H9 (cell line): Measurements from ENCODE around the gene ATG5. TPM values are rescaled to one million over a fixed set of nuclear protein-coding genes. Genes with fewer than 3 reads are reported as not detected.
"Not testable (repeated sequence)": the region's sequence is repeated elsewhere in the genome, so short reads cannot be mapped to it uniquely, and the experiment has no call there.

Experiments used
- DNase-seq: peaks from one replicate; pipeline ENCODE4 v3.0.0-alpha.2; 2017
- H2AFZ ChIP-seq: one replicate; pipeline ENCODE4 v1.6.1; 2013; ENCODE audit warnings: mild to moderate bottlenecking, low read length, control low read depth, moderate library complexity
- H2AK5ac ChIP-seq: 2 replicates; pipeline ENCODE4 v1.6.1; 2013; ENCODE audit warnings: low read length, control low read depth, mixed read lengths; ENCODE audit not compliant: insufficient read length
- H2BK120ac ChIP-seq: one replicate; pipeline ENCODE4 v1.6.1; 2013; ENCODE audit warnings: low read depth, mild to moderate bottlenecking, low read length, control low read depth, inconsistent platforms; ENCODE audit not compliant: poor library complexity, severe bottlenecking
- H2BK12ac ChIP-seq: 2 replicates; pipeline ENCODE4 v1.6.1; 2013; ENCODE audit warnings: low read length, control low read depth, mixed read lengths, low read depth; ENCODE audit not compliant: insufficient read length
- H2BK15ac ChIP-seq: 2 replicates; pipeline ENCODE4 v1.6.1; 2013; ENCODE audit warnings: low read depth, low read length, control low read depth
- H2BK20ac ChIP-seq: one replicate; pipeline ENCODE4 v1.6.1; 2013; ENCODE audit warnings: low read depth, mild to moderate bottlenecking, low read length, control low read depth, inconsistent platforms; ENCODE audit not compliant: poor library complexity, severe bottlenecking
- H2BK5ac ChIP-seq: 2 replicates; pipeline ENCODE4 v1.6.1; 2013; ENCODE audit warnings: low read length, control low read depth, mixed read lengths; ENCODE audit not compliant: insufficient read length
- H3K14ac ChIP-seq: 2 replicates; pipeline ENCODE4 v1.6.1; 2013; ENCODE audit warnings: low read length, control low read depth; ENCODE audit not compliant: insufficient read depth
- H3K18ac ChIP-seq: 2 replicates; pipeline ENCODE4 v1.6.1; 2013; ENCODE audit warnings: low read depth, mild to moderate bottlenecking, mixed read lengths, low read length, control low read depth; ENCODE audit not compliant: insufficient read length
- H3K23ac ChIP-seq: 2 replicates; pipeline ENCODE4 v1.6.1; 2013; ENCODE audit warnings: low read length, control low read depth, mixed read lengths, low read depth; ENCODE audit not compliant: insufficient read length
- H3K23me2 ChIP-seq: 2 replicates; pipeline ENCODE4 v1.6.1; 2013; ENCODE audit warnings: low read depth, mild to moderate bottlenecking, mixed read lengths, low read length, control low read depth; ENCODE audit not compliant: insufficient read length, poor library complexity, severe bottlenecking
- H3K27ac ChIP-seq: 2 replicates; pipeline ENCODE4 v1.5.1; 2013; ENCODE audit warnings: low read length, control low read depth, mixed read lengths, low read depth; ENCODE audit not compliant: insufficient read length
- H3K27me3 ChIP-seq: 2 replicates; pipeline ENCODE4 v1.6.1; 2013; ENCODE audit warnings: low read length, control low read depth, inconsistent platforms; ENCODE audit not compliant: insufficient read depth
- H3K4ac ChIP-seq: 2 replicates; pipeline ENCODE4 v1.6.1; 2013; ENCODE audit warnings: low read depth, mild to moderate bottlenecking, control low read depth, inconsistent platforms, low read length, moderate library complexity
- H3K4me1 ChIP-seq: 2 replicates; pipeline ENCODE4 v1.6.1; 2013; ENCODE audit warnings: low read length, control low read depth, inconsistent platforms; ENCODE audit not compliant: insufficient read depth
- H3K4me2 ChIP-seq: 2 replicates; pipeline ENCODE4 v1.6.1; 2013; ENCODE audit warnings: low read length, control low read depth, mixed read lengths; ENCODE audit not compliant: insufficient read length, insufficient read depth
- H3K56ac ChIP-seq: 2 replicates; pipeline ENCODE4 v1.6.1; 2013; ENCODE audit warnings: low read depth, mild to moderate bottlenecking, mixed read lengths, low read length, control low read depth; ENCODE audit not compliant: insufficient read length
- H3K79me1 ChIP-seq: 2 replicates; pipeline ENCODE4 v1.6.1; 2013; ENCODE audit warnings: low read depth, mild to moderate bottlenecking, moderate library complexity, low read length, control low read depth, inconsistent platforms; ENCODE audit not compliant: insufficient read depth, poor library complexity, severe bottlenecking
- H3K79me2 ChIP-seq: 2 replicates; pipeline ENCODE4 v1.6.1; 2013; ENCODE audit warnings: low read length, control low read depth, inconsistent platforms; ENCODE audit not compliant: insufficient read depth
- H3K9ac ChIP-seq: 2 replicates; pipeline ENCODE4 v1.6.1; 2013; ENCODE audit warnings: low read length, control low read depth, mixed read lengths; ENCODE audit not compliant: insufficient read length; ENCODE audit errors: extremely low read depth
- H3K9me3 ChIP-seq: one replicate; pipeline ENCODE4 v1.6.1; 2013; ENCODE audit warnings: low read depth, low read length, inconsistent platforms; ENCODE audit not compliant: control insufficient read depth
- H3T11ph ChIP-seq: one replicate; pipeline ENCODE4 v1.6.1; 2013; ENCODE audit warnings: mild to moderate bottlenecking, low read length, control low read depth, inconsistent platforms
- H4K20me1 ChIP-seq: one replicate; pipeline ENCODE4 v1.6.1; 2013; ENCODE audit not compliant: control insufficient read depth, insufficient read length, insufficient read depth
- H4K5ac ChIP-seq: 2 replicates; pipeline ENCODE4 v1.6.1; 2013; ENCODE audit warnings: low read depth, mild to moderate bottlenecking, mixed read lengths, low read length, control low read depth; ENCODE audit not compliant: insufficient read length
- H4K8ac ChIP-seq: replicated peaks from 2 replicates; pipeline ENCODE4 v1.6.1; 2013; ENCODE audit warnings: low read length, control low read depth, mixed read lengths, low read depth; ENCODE audit not compliant: insufficient read length
- H4K91ac ChIP-seq: 2 replicates; pipeline ENCODE4 v1.6.1; 2013; ENCODE audit warnings: low read depth, mild to moderate bottlenecking, moderate library complexity, mixed read lengths, low read length, control low read depth; ENCODE audit not compliant: insufficient read length
- H3K27ac Mint-ChIP-seq, 3 experiments: 2 replicates in 2 of 3; 3 replicates in 1 of 3; pipeline ENCODE4 v1.8.0; 2020 to 2021; ENCODE audit warnings: mixed read lengths in 3 of 3, mild to moderate bottlenecking in 1 of 3, moderate library complexity in 1 of 3
- H3K27me3 Mint-ChIP-seq: 2 replicates; pipeline ENCODE4 v1.8.0; 2021; ENCODE audit warnings: low read depth, mild to moderate bottlenecking, moderate library complexity, mixed read lengths
- H3K36me3 Mint-ChIP-seq, 3 experiments: 2 replicates in 2 of 3; 3 replicates in 1 of 3; pipeline ENCODE4 v1.8.0; 2020 to 2021; ENCODE audit warnings: low read depth in 3 of 3, mixed read lengths in 3 of 3; ENCODE audit not compliant: insufficient read depth in 1 of 3
- H3K4me1 Mint-ChIP-seq, 2 experiments: 2 replicates each; pipeline ENCODE4 v1.8.0; 2020; ENCODE audit warnings: mixed read lengths in 2 of 2
- H3K4me3 Mint-ChIP-seq, 2 experiments: 2 replicates in 1 of 2; 3 replicates in 1 of 2; pipeline ENCODE4 v1.8.0; 2020 to 2021; ENCODE audit warnings: mild to moderate bottlenecking in 2 of 2, mixed read lengths in 2 of 2, moderate library complexity in 1 of 2
- H3K9me3 Mint-ChIP-seq, 2 experiments: 2 replicates in 1 of 2; 3 replicates in 1 of 2; pipeline ENCODE4 v1.8.0; 2020; ENCODE audit warnings: mild to moderate bottlenecking in 2 of 2, mixed read lengths in 2 of 2, moderate library complexity in 1 of 2
- CTCF ChIP-seq: fragments of 200-600 bp; sonication (generic); conservative IDR thresholded peaks from 3 replicates; pipeline ENCODE4 v1.8.0; 2021; ENCODE audit warnings: antibody characterized with exemption, mild to moderate bottlenecking
- WGBS: extraction: QIAGEN DNeasy Blood & Tissue Kit; methylation state at CpG from one replicate; pipeline ENCODE4 v1.1.7; 2013; ENCODE audit warnings: missing lambda C conversion rate, low lambda C conversion rate, mixed read lengths; ENCODE audit not compliant: insufficient read length; ENCODE audit errors: extremely low coverage; 5-methylcytosine and 5-hydroxymethylcytosine counted together
- total RNA-seq: library from RNA; stranded (reverse); gene quantifications from 2 replicates; pipeline ENCODE4 v1.2.1, GENCODE V29; 2021

ATG5 gene
- total RNA-seq, 1 experiment from 2014 or later = 36.7 TPM

DNA sequence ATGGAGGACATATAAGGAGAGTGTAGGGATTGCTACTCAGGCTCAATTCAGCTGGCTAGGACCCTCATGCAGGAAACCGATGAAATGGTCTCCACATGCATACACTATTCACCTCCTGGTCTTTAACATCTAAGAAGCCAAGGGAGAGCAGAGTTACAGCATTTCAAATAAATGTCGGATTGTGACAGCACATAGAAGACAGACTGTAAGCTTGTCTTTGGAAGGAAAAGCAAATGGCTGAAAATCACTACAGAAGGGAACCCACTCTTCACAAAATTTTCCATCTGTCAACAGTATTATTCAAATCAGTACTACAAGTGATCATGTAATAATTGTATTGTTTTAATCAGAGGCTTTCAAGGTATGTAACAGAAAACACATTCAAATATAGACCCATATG is 72.9 kb downstream of the ATG5 start:
- H3K56ac ChIP-seq = no peak overlapping the region
- Mint-ChIP-seq H3K9me3 (no peaks in the 10 kb centered on the region), H3K4me1 (0 out of 4 replicates have a peak, but pooled peaks cover 0 to 3% of the 10 kb centered on the region in 2 experiments), H3K4me3 (no peak overlapping the region), H3K36me3 (peaks cover 0 to 10% (median 9%) of the 10 kb centered on the region in 3 experiments; a peak in 4 of 7 replicates), H3K27me3 (no peaks in the 10 kb centered on the region), H3K27ac (no peak overlapping the region)
- no peak overlapping the region for H3T11ph ChIP-seq
- no peak overlapping the region for H2BK20ac ChIP-seq
- no peaks in the 10 kb centered on the region for H4K20me1 ChIP-seq
- no peak overlapping the region for H2BK15ac ChIP-seq
- H2BK5ac ChIP-seq = no peak overlapping the region
- H2AK5ac ChIP-seq = no peak overlapping the region
- H3K9ac ChIP-seq = no peak overlapping the region
- H4K8ac ChIP-seq = no peak overlapping the region
- H3K79me2 ChIP-seq = no peaks in the 10 kb centered on the region
- no peak overlapping the region for H3K18ac ChIP-seq
- H2AFZ ChIP-seq = no peak overlapping the region
- no peak overlapping the region for H2BK12ac ChIP-seq
- no peak for TF ChIP-seq CTCF
- no peaks in the 10 kb centered on the region for H3K4me1 ChIP-seq
- no peak overlapping the region for H4K5ac ChIP-seq
- H3K4me2 ChIP-seq = no peak overlapping the region
- H3K23me2 ChIP-seq = no peaks in the 10 kb centered on the region
- no CpG with 5 or more reads among the region's 2 CpGs for WGBS
- H3K4ac ChIP-seq = no peak overlapping the region
- peaks cover 4% of the 10 kb centered on the region for H3K79me1 ChIP-seq
- DNase-seq = no peak
- H3K9me3 ChIP-seq = no peaks in the 10 kb centered on the region
- H3K27ac ChIP-seq = no peak overlapping the region
- H2BK120ac ChIP-seq = no peak overlapping the region
- H3K23ac ChIP-seq = no peak overlapping the region
- H3K14ac ChIP-seq = no peak overlapping the region
- H4K91ac ChIP-seq = no peak overlapping the region
- H3K27me3 ChIP-seq = no peaks in the 10 kb centered on the region

GRCh38 chr6:106251531-106252255 is 73.9 kb downstream of the ATG5 start:
- not testable (repeated sequence) for H3K27me3 ChIP-seq, H2BK12ac ChIP-seq, H3K18ac ChIP-seq, H2BK20ac ChIP-seq, H3K23me2 ChIP-seq, H3K14ac ChIP-seq, H3K9me3 ChIP-seq, H4K91ac ChIP-seq, H3K4me1 ChIP-seq, H3T11ph ChIP-seq, H3K23ac ChIP-seq, H3K9ac ChIP-seq, H3K79me2 ChIP-seq, H2AK5ac ChIP-seq, H2BK5ac ChIP-seq, H3K9me3 Mint-ChIP-seq, H3K79me1 ChIP-seq, H3K27me3 Mint-ChIP-seq, H3K4ac ChIP-seq, H3K4me3 Mint-ChIP-seq, H2BK120ac ChIP-seq, H3K4me2 ChIP-seq, H3K4me1 Mint-ChIP-seq, DNase-seq, H2BK15ac ChIP-seq, H3K27ac ChIP-seq, H3K56ac ChIP-seq, H4K5ac ChIP-seq, H4K8ac ChIP-seq, H4K20me1 ChIP-seq, H2AFZ ChIP-seq
- no CpG with 5 or more reads among the region's 8 CpGs for WGBS
- Mint-ChIP-seq H3K36me3 (peaks cover 0 to 14% (median 9%) of the 10 kb centered on the region in 3 experiments; a peak in 4 of 7 replicates), H3K27ac (peak overlapping the region in 1 of 3 experiments; percentile 76; a peak in 1 of 7 replicates)
